TTC549 (cell line): ENCODE data around the gene HOXA5.

ENCODE experiments used
- FAIRE-seq: peaks from 2 replicates; lab custom pipeline; 2012; peaks lifted over from hg19 to GRCh38; lab: Jason Lieb, UNC

The HOXA5 gene

GRCh38 chr7:27105301-27106031 is 38.0 kb downstream of the HOXA5 start:
- no peak for FAIRE-seq

GRCh38 chr7:27104341-27105058 is 39.0 kb downstream of the HOXA5 start:
- FAIRE-seq, result no peak

- no peak for FAIRE-seq
Measured at GRCh38 chr7:27103489-27104226, 39.8 kb downstream of the HOXA5 start.

- FAIRE-seq, result no peak
Measured at GRCh38 chr7:27102581-27103442, 40.7 kb downstream of the HOXA5 start, which contains the start of gene HOXA2. HOXA2 (minus strand) TSS chr7:27102683; CDS start chr7:27102500, 183 bp downstream.

- FAIRE-seq, result no peak
Measured at GRCh38 chr7:27101957-27102580, 41.4 kb downstream of the HOXA5 start.

- no peak for FAIRE-seq
Measured at GRCh38 chr7:27101171-27101956, 42.1 kb downstream of the HOXA5 start.

GRCh38 chr7:27100694-27101170 is 42.7 kb downstream of the HOXA5 start:
- FAIRE-seq, result no peak

GRCh38 chr7:27099453-27100370 is 43.8 kb downstream of the HOXA5 start:
- no peak for FAIRE-seq

GRCh38 chr7:27098578-27099451 is 44.7 kb downstream of the HOXA5 start:
- no peak for FAIRE-seq

GRCh38 chr7:27097686-27098577 is 45.5 kb downstream of the HOXA5 start:
- FAIRE-seq, result no peak

- FAIRE-seq, result no peak
Measured at GRCh38 chr7:27096768-27097514, 46.5 kb downstream of the HOXA5 start.

GRCh38 chr7:27095897-27096767 is 47.3 kb downstream of the HOXA5 start, which contains the start of gene HOXA1:
HOXA1 (minus strand) TSS chr7:27096000; CDS start chr7:27095912, 88 bp downstream.
- FAIRE-seq, result no peak

GRCh38 chr7:27095050-27095896 is 48.2 kb downstream of the HOXA5 start:
- no peak for FAIRE-seq

- FAIRE-seq, result no peak
Measured at GRCh38 chr7:27094304-27095049, 49.0 kb downstream of the HOXA5 start.
